Measurements from ENCODE around the gene RNPEP. TPM values are rescaled to one million over a fixed set of nuclear protein-coding genes. Genes with fewer than 3 reads are reported as not detected.
"Not testable (repeated sequence)": the region's sequence is repeated elsewhere in the genome, so short reads cannot be mapped to it uniquely, and the experiment has no call there.

The RNPEP gene
- total RNA-seq, 1 donor from 2014 or later = 51.4 TPM

DNA sequence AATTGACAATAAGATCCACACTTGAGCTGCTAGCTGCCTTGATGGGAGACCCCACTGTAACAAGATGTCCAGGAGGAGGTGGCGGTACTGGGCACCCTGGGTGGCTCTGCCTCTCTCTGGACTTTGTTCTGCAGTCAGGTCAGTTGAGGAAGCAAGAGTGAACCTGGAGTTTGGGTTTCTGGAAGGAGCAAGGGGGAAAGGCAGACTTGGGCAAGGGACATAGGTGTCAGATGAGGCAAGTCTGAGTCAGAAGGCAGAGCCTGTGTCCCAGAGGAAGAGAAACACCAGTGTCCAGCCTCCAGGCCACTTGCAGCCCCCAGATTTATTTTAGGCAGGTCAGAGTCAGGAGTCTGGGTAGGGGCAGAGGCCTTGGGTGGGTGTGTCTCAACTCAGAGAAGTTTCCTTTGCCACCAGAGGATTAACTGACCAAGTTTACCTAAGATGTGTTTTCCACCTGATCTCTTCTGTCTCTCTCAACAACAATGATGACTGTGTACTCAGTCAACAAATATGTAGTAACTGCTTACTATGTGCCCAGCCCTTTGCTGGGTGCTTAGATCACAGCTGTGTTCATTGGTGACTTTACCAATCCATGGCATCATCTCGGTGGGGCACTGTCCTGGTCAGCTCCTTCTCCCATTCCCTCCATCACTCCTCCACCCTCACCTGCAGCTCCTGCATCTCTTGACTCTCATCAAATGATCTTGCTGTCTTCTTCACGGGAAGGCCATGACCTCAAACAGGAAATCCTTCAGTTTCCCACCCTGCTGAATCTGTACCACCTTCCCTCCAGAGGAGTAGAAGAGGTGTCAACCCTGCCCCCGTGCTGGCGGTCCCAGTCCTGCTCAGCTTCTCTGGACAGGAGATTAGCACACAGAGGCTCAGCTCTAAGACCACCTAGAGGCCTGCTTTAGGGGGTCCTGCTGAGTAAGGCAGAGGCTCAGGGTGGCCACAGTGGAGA lies 64.6 kb downstream of the RNPEP start:
- Mint-ChIP-seq H3K4me1 (ENCODE audit: unreplicated experiment) (no peaks in the 10 kb centered on the region), H3K9me3 (ENCODE audit: unreplicated experiment) (no peaks in the 10 kb centered on the region), H3K27ac (ENCODE audit: unreplicated experiment) (no peak overlapping the region), H3K27me3 (ENCODE audit: unreplicated experiment) (no peaks in the 10 kb centered on the region), H3K4me3 (ENCODE audit: unreplicated experiment) (no peak overlapping the region), H3K36me3 (ENCODE audit: unreplicated experiment) (no peaks in the 10 kb centered on the region)
- TF ChIP-seq, protein P1, sequence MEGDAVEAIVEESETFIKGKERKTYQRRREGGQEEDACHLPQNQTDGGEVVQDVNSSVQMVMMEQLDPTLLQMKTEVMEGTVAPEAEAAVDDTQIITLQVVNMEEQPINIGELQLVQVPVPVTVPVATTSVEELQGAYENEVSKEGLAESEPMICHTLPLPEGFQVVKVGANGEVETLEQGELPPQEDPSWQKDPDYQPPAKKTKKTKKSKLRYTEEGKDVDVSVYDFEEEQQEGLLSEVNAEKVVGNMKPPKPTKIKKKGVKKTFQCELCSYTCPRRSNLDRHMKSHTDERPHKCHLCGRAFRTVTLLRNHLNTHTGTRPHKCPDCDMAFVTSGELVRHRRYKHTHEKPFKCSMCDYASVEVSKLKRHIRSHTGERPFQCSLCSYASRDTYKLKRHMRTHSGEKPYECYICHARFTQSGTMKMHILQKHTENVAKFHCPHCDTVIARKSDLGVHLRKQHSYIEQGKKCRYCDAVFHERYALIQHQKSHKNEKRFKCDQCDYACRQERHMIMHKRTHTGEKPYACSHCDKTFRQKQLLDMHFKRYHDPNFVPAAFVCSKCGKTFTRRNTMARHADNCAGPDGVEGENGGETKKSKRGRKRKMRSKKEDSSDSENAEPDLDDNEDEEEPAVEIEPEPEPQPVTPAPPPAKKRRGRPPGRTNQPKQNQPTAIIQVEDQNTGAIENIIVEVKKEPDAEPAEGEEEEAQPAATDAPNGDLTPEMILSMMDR (IDR thresholded peaks at IDR 0.05) = no peak
- no peak for DNase-seq (ENCODE audit: extremely low spot score, unreplicated experiment)

DNA sequence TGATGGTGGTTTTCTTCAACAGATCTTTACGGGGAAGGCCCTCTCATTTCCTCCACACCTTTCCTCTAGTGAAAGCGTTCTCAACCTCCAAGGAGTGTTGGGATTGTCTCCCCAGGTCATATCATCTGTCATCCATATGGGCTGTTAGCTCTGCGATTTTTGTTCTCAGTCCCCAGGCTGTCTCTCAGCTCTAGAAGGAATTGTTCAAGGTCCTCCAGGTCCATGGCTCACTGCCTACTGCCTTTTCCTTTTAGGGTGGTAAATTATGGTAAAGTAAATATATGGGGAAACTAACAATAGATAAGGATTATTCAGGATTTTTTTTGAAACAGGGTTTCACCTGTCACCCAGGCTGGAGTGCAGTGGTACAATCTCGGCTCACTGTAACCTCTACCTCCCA lies 65.5 kb downstream of the RNPEP start:
- H3K4me1 Mint-ChIP-seq (ENCODE audit: unreplicated experiment) = no peaks in the 10 kb centered on the region
- TF ChIP-seq, protein P1 (IDR thresholded peaks at IDR 0.05) = no peak
- no peaks in the 10 kb centered on the region for H3K9me3 Mint-ChIP-seq (ENCODE audit: unreplicated experiment)
- no peak overlapping the region for H3K27ac Mint-ChIP-seq (ENCODE audit: unreplicated experiment)
- no peaks in the 10 kb centered on the region for H3K27me3 Mint-ChIP-seq (ENCODE audit: unreplicated experiment)
- no peak overlapping the region for H3K4me3 Mint-ChIP-seq (ENCODE audit: unreplicated experiment)
- DNase-seq (ENCODE audit: extremely low spot score, unreplicated experiment) = no peak
- no peaks in the 10 kb centered on the region for H3K36me3 Mint-ChIP-seq (ENCODE audit: unreplicated experiment)

DNA sequence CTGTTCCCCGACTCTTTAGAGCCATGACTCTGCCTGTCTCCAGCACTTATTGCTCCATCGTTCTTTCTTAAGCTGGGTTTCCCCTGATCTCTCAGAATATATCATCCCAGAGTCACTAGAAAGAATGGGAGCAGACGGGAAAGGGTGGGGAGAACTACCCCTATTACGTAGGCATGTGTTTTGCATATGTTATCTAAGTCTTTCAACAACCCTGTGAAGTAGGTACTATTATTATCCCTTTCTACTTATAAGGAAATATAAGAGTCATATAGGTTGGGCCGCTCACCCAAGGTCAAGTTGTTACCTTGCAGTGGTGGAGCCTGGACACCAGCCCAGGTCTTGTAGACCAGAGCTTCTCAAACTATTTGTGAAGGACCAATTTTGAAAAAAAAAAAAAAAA lies 66.7 kb downstream of the RNPEP start:
- TF ChIP-seq, protein P1 (IDR thresholded peaks at IDR 0.05) = no peak
- H3K27me3 Mint-ChIP-seq (ENCODE audit: unreplicated experiment) = no peaks in the 10 kb centered on the region
- H3K4me3 Mint-ChIP-seq (ENCODE audit: unreplicated experiment) = no peak overlapping the region
- H3K9me3 Mint-ChIP-seq (ENCODE audit: unreplicated experiment) = no peaks in the 10 kb centered on the region
- H3K27ac Mint-ChIP-seq (ENCODE audit: unreplicated experiment) = no peak overlapping the region
- no peaks in the 10 kb centered on the region for H3K4me1 Mint-ChIP-seq (ENCODE audit: unreplicated experiment)
- no peaks in the 10 kb centered on the region for H3K36me3 Mint-ChIP-seq (ENCODE audit: unreplicated experiment)
- DNase-seq (ENCODE audit: extremely low spot score, unreplicated experiment) = no peak

- DNase-seq (ENCODE audit: extremely low spot score, unreplicated experiment) = no peak
- H3K27me3 Mint-ChIP-seq (ENCODE audit: unreplicated experiment) = no peaks in the 10 kb centered on the region
- no peak overlapping the region for H3K27ac Mint-ChIP-seq (ENCODE audit: unreplicated experiment)
- TF ChIP-seq, protein P1 (IDR thresholded peaks at IDR 0.05) = no peak
- H3K4me3 Mint-ChIP-seq (ENCODE audit: unreplicated experiment) = no peak overlapping the region
- no peaks in the 10 kb centered on the region for H3K36me3 Mint-ChIP-seq (ENCODE audit: unreplicated experiment)
- H3K4me1 Mint-ChIP-seq (ENCODE audit: unreplicated experiment) = peaks cover 15% of the 10 kb centered on the region
- H3K9me3 Mint-ChIP-seq (ENCODE audit: unreplicated experiment) = no peaks in the 10 kb centered on the region
Measured at GRCh38 chr1:202054094-202054493, 71.6 kb downstream of the RNPEP start.

DNA sequence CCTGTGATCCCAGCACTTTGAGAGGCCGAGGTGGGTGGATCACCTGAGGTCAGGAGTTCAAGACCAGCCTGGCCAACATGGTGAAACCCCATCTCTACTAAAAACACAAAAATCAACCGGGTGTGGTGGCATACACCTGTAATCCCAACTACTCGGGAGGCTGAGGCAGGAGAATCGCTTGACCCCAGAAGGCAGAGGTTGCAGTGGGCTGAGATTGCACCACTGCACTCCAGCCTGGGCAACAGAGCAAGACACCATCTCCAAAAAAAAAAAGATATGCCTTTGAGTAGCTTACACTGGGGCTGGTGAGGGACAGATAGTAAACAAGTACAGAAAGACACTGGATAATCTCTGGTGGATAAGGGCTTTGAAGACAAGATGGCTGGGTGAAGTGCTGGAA lies 72.2 kb downstream of the RNPEP start:
- not testable (repeated sequence) for H3K36me3 Mint-ChIP-seq (ENCODE audit: unreplicated experiment); H3K9me3 Mint-ChIP-seq (ENCODE audit: unreplicated experiment); H3K27me3 Mint-ChIP-seq (ENCODE audit: unreplicated experiment); H3K4me3 Mint-ChIP-seq (ENCODE audit: unreplicated experiment); DNase-seq (ENCODE audit: extremely low spot score, unreplicated experiment); H3K27ac Mint-ChIP-seq (ENCODE audit: unreplicated experiment)
- peaks cover 17% of the 10 kb centered on the region for H3K4me1 Mint-ChIP-seq (ENCODE audit: unreplicated experiment)

Small RNAs within 50 kb of the gene (microRNA-seq; reads per million reads assigned to microRNA genes)
- gene MIR6740 (ENCODE audit: unreplicated experiment) = not detected

Other genes starting within 250 kb of the RNPEP start
- 63.3 and 65.0 TPM in 2 replicates for gene IPO9, start 153.5 kb upstream of the RNPEP start, total RNA-seq
- 31.4 and 32.1 TPM in 2 replicates for gene SHISA4, start 93.8 kb upstream of the RNPEP start, total RNA-seq
- 15.1 and 15.9 TPM in 2 replicates for gene LMOD1, start 36.1 kb upstream of the RNPEP start, total RNA-seq
- 48.0 and 50.8 TPM in 2 replicates for gene TIMM17A, start 27.1 kb upstream of the RNPEP start, total RNA-seq
- gene ELF3, start 27.9 kb downstream of the RNPEP start, total RNA-seq = 0.26 and 0.56 TPM in 2 replicates
- not detected in 2 replicates for gene GPR37L1, start 140.3 kb downstream of the RNPEP start, total RNA-seq
- 75.8 and 86.4 TPM in 2 replicates for gene ARL8A, start 162.1 kb downstream of the RNPEP start, total RNA-seq
- not detected in 2 replicates for gene PTPN7, start 178.0 kb downstream of the RNPEP start, total RNA-seq
- gene LGR6, start 211.2 kb downstream of the RNPEP start, total RNA-seq = 9.4 and 9.9 TPM in 2 replicates